Iris pigment epithelial cell (primary cell): ENCODE results near the gene PPIE.
"Not testable (repeated sequence)": the region's sequence is repeated elsewhere in the genome, so short reads cannot be mapped to it uniquely, and the experiment has no call there.

Experiments used
- DNase-seq: peaks from one replicate; pipeline ENCODE4 v3.0.0-alpha.2; 2011; ENCODE audit warnings: low read depth

PPIE gene

DNA sequence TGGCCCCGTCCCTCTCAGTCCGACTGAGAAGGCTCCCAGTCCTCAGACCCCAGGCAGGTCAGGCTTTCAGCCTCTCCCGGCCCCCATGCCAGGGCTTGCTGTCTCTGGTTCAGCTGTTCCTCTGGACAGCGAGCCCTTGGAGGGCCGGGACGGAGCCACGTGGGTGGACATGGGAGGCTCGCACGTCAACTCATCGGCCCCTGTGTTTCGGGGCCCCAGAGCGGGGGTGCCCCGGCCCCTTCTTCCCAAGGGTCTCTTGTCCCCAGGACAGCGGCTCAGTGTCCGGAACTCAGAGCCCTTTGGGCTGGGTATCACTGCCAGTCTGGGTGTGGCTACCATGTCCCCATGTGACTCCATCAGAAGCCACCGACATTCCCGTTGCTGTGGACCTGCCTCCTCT lies 39.2 kb downstream of the PPIE start:
- DNase-seq, result not testable (repeated sequence)

GRCh38 chr1:39778463-39779099 lies 39.9 kb downstream of the PPIE start:
- not testable (repeated sequence) for DNase-seq

DNA sequence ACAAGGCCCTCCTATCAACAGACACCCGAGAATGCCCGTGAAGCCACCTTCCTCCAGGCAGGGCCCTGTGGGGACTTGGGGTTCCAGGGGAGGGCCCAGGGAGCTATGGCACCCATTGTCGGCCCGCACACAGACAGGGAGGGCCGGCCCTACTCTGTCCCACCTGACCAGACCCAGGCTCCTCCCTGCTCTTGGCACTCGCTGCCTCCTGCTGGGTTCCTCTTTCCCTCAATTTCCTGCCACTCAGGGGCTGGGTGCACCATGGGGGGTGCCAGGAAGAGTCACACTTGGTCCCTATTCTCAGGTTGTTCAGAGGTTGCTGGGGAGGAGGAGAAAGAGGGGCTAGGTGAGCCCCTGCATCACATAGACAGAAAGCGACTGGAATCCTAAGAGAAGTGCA lies 40.5 kb downstream of the PPIE start:
- DNase-seq, result no peak

DNA sequence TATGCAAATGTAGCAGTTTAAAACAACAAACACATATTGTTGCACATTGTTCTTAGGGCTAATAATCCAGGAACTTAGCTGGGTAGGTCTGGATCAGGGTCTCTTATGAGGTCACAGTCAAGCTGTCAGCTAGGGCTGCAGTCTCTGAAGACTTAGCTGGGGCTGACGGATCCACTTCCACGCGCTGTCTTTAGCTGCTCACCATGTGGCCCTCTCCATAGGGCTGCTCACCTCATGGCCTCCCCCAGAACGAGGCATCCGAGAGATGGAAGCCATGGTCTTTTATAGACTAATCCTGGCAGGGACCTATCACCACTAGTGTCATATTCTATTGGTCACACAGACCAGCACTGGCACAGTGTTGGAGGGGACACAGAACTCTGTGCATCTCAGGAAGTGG lies 41.1 kb downstream of the PPIE start:
- DNase-seq, result no peak

DNA sequence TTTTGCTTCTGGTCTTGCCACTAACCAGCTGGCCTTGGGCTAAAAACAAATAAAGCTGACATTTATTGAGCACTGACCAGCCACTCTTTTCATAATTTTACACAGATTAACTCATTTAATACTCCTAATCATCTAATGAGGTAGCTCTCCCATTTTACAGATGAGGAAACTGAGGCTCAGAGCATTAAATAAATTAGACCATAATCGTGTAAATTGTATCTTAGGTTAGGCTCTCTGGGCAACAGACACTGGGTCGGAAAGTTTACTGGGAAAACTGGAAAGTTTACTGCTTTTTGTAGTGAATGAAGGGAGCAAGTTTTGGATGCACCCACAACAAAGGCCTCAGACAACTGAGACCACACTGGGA lies 42.6 kb downstream of the PPIE start:
- DNase-seq, result no peak

DNA sequence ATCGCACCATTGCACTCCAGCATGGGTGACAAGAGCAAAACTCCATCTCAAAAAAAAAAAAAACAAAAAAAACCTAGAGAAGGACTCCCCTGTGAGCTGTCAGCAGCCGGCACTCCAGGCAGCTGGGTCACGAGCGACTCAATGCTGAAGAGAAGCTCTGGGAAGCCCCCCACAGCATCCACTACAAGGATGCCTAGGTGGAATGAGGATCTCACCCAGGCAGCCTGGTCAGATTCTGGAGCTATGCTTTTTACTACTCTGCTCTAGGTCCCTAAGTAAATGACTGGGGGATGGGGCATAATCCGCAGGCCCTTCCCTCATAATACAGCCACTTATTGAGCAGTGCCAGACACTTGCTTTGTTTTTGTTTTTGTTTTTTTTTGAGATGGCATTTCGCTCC lies 43.4 kb downstream of the PPIE start:
- DNase-seq, result no peak

- not testable (repeated sequence) for DNase-seq
These were observed 44.0 kb downstream of the PPIE start for GRCh38 chr1:39782685-39783084.

GRCh38 chr1:39786303-39787107 lies 47.8 kb downstream of the PPIE start:
- DNase-seq, result not testable (repeated sequence)

DNA sequence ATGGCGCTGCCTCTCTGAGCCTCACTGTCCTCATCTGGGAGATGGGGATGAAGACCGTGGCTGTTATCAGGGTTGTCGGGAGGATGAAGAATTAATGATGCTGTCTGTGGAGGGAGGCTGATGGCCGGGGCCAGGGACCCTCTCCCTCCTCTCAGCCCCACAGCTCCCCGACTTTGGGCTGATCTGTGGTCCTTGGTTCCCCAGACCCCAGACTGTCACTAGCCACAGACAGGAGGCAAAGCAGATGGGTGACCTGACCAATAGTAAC lies 48.4 kb downstream of the PPIE start:
- not testable (repeated sequence) for DNase-seq

GRCh38 chr1:39787468-39787867 lies 48.8 kb downstream of the PPIE start:
- DNase-seq, result no peak

DNA sequence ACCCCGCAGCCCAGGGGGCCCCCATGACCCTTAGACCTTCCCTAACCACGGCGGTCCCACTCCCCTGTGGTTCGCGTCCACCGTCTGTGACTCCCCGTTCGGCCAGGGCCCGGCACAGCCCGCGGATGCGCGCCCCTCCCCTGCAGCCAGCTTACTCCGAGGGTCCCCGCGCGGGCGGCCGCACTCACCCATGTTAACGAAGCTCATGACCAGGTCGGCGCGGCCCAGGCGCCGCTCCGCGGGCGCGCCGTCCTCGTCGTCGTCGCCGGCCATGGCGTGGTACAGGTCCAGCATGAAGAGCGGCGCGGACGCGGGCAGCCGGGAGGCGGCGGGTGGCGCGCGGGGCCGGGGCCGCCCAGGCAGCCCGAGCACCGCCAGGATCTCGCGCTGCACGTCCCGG lies 49.3 kb downstream of the PPIE start:
- not testable (repeated sequence) for DNase-seq

DNA sequence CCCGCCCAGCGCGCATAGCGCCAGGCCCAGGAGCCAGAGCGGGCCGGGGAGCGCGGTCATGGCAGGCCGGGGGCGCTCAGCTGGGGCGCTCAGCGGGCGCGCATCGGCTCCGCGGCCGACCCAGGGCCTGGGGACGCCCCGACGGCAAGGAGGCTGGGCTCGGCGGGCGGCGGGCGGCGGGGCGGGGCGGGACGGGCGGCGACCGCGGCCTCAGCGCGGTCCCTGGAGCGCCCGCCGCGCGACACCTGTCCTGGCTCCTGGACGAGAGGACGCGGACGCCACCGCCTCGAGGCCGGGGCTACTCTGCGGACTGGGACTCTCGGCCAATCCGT lies 49.7 kb downstream of the PPIE start:
- no peak for DNase-seq

GRCh38 chr1:39788758-39789570 lies 50.3 kb downstream of the PPIE start, which contains the start of gene BMP8B:
BMP8B (minus strand) TSS chr1:39788865; CDS start chr1:39788485, 380 bp downstream.
- DNase-seq, result peak; percentile 7

DNA sequence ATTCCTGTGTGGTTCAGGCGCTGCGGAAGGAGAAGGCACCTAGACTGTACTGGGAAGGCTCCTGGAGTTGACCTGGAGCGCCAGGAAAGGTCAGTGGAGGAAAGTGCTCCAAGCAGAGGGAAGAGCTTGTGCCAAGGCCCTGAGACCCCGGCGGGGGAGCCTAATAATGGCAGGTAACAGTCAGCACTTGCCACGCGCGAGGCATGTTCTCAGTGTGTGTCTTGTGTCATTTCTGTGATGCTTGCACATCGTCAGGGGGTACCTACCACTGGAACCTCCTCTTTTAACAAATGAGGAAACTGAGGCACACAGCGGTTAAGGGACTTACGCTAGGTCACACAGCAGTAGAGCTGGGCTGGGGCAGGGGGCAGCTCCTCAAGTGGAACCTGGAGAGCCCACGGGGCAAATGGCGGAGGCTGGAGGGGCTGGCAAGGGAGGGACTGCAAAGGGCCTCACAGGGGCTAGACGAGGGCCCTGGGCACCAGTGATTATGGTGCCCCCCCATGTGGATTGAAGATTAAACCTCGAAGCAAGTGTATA lies 51.0 kb downstream of the PPIE start:
- no peak for DNase-seq

GRCh38 chr1:39791838-39792237 lies 53.2 kb downstream of the PPIE start:
- no peak for DNase-seq

GRCh38 chr1:39795651-39796050 lies 57.0 kb downstream of the PPIE start:
- no peak for DNase-seq

GRCh38 chr1:39798859-39799769 lies 60.4 kb downstream of the PPIE start:
- peak; percentile 67 for DNase-seq

- peak; percentile 87 for DNase-seq
These were observed 61.2 kb downstream of the PPIE start for GRCh38 chr1:39799770-39800470.

DNA sequence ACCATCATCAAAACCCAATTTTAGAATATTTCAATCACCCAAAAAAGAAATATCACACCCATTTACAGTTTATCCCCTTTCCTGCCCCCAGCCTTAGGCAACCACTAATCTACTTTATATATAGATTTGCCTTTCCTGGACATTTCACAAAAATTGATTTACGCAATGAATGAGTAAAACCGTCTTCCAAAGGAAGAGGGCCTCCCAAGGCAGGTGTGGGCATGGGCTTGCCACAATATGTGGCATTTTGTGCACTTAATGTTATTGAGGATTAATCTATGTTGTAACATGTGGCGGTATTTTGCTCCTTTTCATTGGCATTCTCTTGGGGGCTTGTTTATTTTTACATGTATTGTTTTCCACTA lies 61.8 kb downstream of the PPIE start:
- DNase-seq, result peak; percentile 19

DNA sequence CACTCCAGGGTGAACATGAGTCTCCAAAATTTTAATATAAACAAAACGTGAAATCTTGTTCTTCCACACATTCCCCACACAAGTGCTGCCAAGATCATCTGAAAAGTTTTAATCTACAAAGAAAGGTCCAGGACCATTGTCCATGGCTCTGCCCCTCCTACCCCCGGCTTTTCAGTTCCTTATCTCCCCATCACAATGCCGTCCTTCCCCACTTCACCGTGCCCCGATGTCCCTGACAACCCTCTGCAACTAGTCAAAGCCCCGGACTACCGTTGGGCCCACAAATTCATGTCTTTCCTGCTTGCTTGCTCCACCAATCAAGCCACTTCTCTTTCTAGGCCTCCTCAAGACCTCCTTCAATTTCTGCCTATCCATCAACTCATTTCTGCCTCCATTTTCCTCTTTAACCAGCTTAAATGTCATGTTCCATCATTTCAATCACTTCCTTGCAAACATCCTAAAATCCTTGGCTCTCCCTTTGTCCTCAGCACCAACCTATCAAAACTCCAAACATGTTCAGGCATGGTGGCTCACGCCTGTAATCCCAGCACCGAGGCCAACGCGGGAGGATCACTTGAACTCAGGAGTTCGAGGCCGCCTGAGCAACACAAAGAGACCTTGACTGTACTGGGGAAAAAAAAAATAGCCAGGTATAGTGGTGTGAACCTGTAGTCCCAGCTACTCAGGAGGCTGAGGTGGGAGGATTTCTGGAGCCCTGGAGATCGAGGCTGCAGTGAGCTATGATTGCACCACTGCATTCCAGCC lies 64.0 kb downstream of the PPIE start:
- no peak for DNase-seq
